Fibroblast of lung (primary cell): ENCODE data around the gene MRC2. TPM values are rescaled to one million over a fixed set of nuclear protein-coding genes. Genes with fewer than 3 reads are reported as not detected.

Experiments used
- DNase-seq, 2 donors: peaks; one replicate each; pipeline versions ENCODE4 v3.0.0 to v3.0.0-alpha.2; 2010; ENCODE audit warnings: low read depth in 2 of 2
- H2AFZ ChIP-seq: 2 replicates; pipeline ENCODE4 v1.5.1; 2012; ENCODE audit warnings: low read length, control low read depth, inconsistent platforms
- H3K27ac ChIP-seq: 2 replicates; pipeline ENCODE4 v1.5.1; 2011; ENCODE audit warnings: low read length, control low read depth; ENCODE audit not compliant: insufficient read depth
- H3K27me3 ChIP-seq: 2 replicates; pipeline ENCODE4 v1.5.1; 2011; ENCODE audit warnings: mild to moderate bottlenecking, low read length; ENCODE audit not compliant: control insufficient read depth, insufficient read depth
- H3K36me3 ChIP-seq: 2 replicates; pipeline ENCODE4 v1.5.1; 2011; ENCODE audit warnings: low read length; ENCODE audit not compliant: control insufficient read depth, insufficient read depth
- H3K4me1 ChIP-seq: 2 replicates; pipeline ENCODE4 v1.5.1; 2011; ENCODE audit warnings: low read length; ENCODE audit not compliant: control insufficient read depth, insufficient read depth; ENCODE audit errors: extremely low read depth
- H3K4me2 ChIP-seq: 2 replicates; pipeline ENCODE4 v1.5.1; 2011; ENCODE audit warnings: low read length, control low read depth; ENCODE audit not compliant: insufficient read depth; ENCODE audit errors: extremely low read depth
- H3K4me3 ChIP-seq, 4 experiments: fragments of 200-600 bp in 1 of 4; sonication (generic) in 1 of 4; replicated peaks in 1 of 4; 2 replicates each; pipeline ENCODE4 v1.5.1; 2011 to 2016; ENCODE audit warnings: low read length in 4 of 4, low read depth in 3 of 4, mild to moderate bottlenecking in 3 of 4, control low read depth in 2 of 4, inconsistent platforms in 1 of 4, mixed read lengths in 1 of 4; ENCODE audit not compliant: insufficient read depth in 1 of 4; ENCODE audit errors: control extremely low read depth in 1 of 4
- H3K79me2 ChIP-seq: 2 replicates; pipeline ENCODE4 v1.5.1; 2012; ENCODE audit warnings: mild to moderate bottlenecking, low read length, inconsistent platforms; ENCODE audit not compliant: control insufficient read depth, insufficient read depth
- H3K9ac ChIP-seq: 2 replicates; pipeline ENCODE4 v1.5.1; 2011; ENCODE audit warnings: mild to moderate bottlenecking, low read length, control low read depth; ENCODE audit not compliant: insufficient read depth
- H3K9me3 ChIP-seq: 2 replicates; pipeline ENCODE4 v1.5.1; 2012; ENCODE audit warnings: low read depth, low read length; ENCODE audit not compliant: control insufficient read depth, insufficient read depth
- H4K20me1 ChIP-seq: 2 replicates; pipeline ENCODE4 v1.5.1; 2011; ENCODE audit warnings: low read length; ENCODE audit not compliant: control insufficient read depth, insufficient read depth; ENCODE audit errors: extremely low read depth
- EZH2 ChIP-seq: IDR thresholded peaks from 2 replicates; pipeline ENCODE4 v1.5.1; 2012; ENCODE audit warnings: low read length, control low read depth, mild to moderate bottlenecking; ENCODE audit errors: missing control alignments
- polyA plus RNA-seq, 2 donors: library from polyadenylated mRNA; depleted of rRNA in 1 of 2; stranded (reverse) in 1 of 2; unstranded in 1 of 2; fragments of >200 nt; gene quantifications; 2 replicates each; pipeline ENCODE4 v1.2.1, GENCODE V29; 2011 to 2012; ENCODE audit warnings: missing spikeins in 1 of 2
- total RNA-seq: library from RNA; depleted of rRNA; stranded (reverse); fragments of >200 nt; gene quantifications from 2 replicates; pipeline ENCODE4 v1.2.1, GENCODE V29; 2014
- TF ChIP-seq, protein P1 (sequence below), 2 donors: IDR thresholded peaks in 1 of 2; conservative IDR thresholded peaks in 1 of 2; 1 replicate in 1 of 2; 2 replicates in 1 of 2; pipeline ENCODE4 v1.5.1; 2011 to 2012; ENCODE audit warnings: low read length in 2 of 2, control low read depth in 1 of 2, inconsistent platforms in 1 of 2, low read depth in 1 of 2, mild to moderate bottlenecking in 1 of 2

MRC2 gene
- total and polyA plus RNA-seq, 2 donors (not counting 1 experiment from before 2014, with no cell fraction given): 98.7 to 164 TPM

DNA sequence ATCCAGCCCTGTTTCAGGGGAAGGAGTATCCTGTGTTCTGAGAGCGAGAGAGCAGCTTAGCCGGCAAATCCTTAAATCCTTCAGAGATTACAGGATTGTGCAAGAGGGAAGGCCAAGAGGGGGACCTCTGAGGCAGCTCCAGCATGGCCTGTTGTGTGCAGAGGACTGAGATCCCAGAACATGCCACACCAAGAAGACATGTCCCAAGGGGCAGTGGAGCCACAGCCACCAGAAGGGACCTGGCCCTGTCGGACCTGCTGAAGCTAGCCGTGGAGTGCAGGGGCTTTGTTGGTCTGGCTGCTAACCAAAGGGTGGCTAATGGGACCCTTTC, 1.6 kb upstream of the MRC2 start:
- H3K4me2 ChIP-seq: no peak overlapping the region
- peaks cover 29% of the 10 kb centered on the region for H3K79me2 ChIP-seq
- peaks cover 18% of the 10 kb centered on the region for H3K4me1 ChIP-seq
- TF ChIP-seq, protein P1, sequence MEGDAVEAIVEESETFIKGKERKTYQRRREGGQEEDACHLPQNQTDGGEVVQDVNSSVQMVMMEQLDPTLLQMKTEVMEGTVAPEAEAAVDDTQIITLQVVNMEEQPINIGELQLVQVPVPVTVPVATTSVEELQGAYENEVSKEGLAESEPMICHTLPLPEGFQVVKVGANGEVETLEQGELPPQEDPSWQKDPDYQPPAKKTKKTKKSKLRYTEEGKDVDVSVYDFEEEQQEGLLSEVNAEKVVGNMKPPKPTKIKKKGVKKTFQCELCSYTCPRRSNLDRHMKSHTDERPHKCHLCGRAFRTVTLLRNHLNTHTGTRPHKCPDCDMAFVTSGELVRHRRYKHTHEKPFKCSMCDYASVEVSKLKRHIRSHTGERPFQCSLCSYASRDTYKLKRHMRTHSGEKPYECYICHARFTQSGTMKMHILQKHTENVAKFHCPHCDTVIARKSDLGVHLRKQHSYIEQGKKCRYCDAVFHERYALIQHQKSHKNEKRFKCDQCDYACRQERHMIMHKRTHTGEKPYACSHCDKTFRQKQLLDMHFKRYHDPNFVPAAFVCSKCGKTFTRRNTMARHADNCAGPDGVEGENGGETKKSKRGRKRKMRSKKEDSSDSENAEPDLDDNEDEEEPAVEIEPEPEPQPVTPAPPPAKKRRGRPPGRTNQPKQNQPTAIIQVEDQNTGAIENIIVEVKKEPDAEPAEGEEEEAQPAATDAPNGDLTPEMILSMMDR (conservative IDR thresholded peaks at IDR 0.05 in 1 of 2, IDR thresholded peaks at IDR 0.05 in 1 of 2; ENCODE audit: low read depth in 1 of 2, low read length in 2 of 2): no peak
- TF ChIP-seq EZH2: no peak
- DNase-seq: no peak
- H2AFZ ChIP-seq: no peak overlapping the region
- H4K20me1 ChIP-seq: no peaks in the 10 kb centered on the region
- no peak overlapping the region for H3K27ac ChIP-seq
- no peaks in the 10 kb centered on the region for H3K27me3 ChIP-seq
- H3K9me3 ChIP-seq: no peaks in the 10 kb centered on the region
- no peak overlapping the region for H3K4me3 ChIP-seq
- H3K36me3 ChIP-seq: peaks cover 2% of the 10 kb centered on the region
- H3K9ac ChIP-seq: no peak overlapping the region

DNA sequence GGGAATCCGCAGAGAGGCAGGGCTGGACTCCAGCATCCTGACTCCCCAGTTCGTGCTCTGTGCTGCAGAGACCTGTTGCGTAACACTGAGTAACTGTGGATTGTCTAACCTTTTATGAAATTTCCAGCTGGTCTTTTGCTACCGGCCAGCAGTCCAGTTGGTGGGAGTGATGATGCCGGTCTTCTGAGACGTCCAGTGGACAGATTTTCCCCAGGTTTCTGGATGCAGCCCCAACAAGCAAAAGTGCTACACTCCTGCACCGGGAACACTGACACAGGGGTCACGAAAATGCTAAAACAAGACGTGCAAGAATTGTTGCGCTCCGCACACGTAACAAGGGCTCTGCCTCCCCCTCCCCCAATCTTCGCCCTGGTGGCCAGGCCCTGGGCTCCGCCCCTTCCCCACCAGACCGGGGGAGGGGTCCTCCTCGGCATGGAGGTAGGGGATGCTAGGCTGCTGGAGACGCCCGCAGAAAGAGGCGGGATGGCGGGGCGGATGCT, 701 bp upstream of the MRC2 start:
- peak; percentile 82 to 93 for DNase-seq
- Histone ChIP-seq H3K9me3 (no peaks in the 10 kb centered on the region), H3K9ac (peak overlapping the region; percentile 92), H3K4me2 (peak overlapping the region; percentile 74), H4K20me1 (peaks cover 2% of the 10 kb centered on the region), H3K27me3 (no peaks in the 10 kb centered on the region), H3K36me3 (peaks cover 2% of the 10 kb centered on the region), H3K79me2 (peaks cover 39% of the 10 kb centered on the region), H3K4me3 (peak overlapping the region; percentile 51 to 86 (median 66)), H3K4me1 (peaks cover 24% of the 10 kb centered on the region), H3K27ac (peak overlapping the region; percentile 89), H2AFZ (no peak overlapping the region)
- TF ChIP-seq EZH2: no peak
- TF ChIP-seq, protein P1 (conservative IDR thresholded peaks at IDR 0.05 in 1 of 2, IDR thresholded peaks at IDR 0.05 in 1 of 2; ENCODE audit: low read depth in 1 of 2, low read length in 2 of 2): no peak

DNA sequence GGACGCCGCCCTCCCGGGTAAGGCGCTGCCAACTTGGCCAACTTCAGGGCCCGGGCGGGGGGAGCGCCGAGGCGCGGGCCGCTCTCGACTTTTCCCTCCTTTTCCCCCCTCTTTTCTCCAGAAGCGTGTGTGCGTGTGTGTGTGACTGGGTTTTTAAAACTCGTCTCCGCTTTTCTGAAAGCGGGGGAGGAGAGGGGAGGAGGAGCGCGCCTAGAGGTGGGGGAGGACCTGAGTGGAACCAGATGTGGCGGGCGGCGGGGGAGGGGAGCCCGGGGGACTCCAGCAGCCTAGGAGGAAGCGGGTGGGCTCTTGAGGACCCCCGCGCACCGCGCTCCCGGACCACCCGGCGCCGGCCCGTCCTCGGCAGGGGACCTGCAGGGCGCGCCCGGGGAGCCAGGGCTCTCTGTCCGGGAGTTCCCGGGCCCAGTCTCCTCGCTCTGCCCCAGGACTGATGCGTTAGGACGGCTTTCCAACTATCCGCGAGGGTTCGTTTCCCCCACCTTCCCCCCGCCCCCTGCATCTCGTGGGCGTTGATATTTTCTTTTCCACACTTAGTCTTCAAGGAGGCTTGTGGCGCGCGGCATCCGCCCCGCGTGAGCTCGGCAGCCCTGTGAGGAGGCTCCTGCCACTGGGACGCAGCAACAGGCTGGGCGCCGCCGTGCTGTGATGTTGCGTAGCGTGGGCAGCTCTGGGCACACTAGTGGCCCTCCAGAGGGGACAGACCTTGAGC, 599 bp downstream of the MRC2 start:
- peak overlapping the region; percentile 89 for H3K27ac ChIP-seq
- DNase-seq: peak; percentile 76 to 78
- no peaks in the 10 kb centered on the region for H3K9me3 ChIP-seq
- no peak for TF ChIP-seq EZH2
- H3K27me3 ChIP-seq: no peaks in the 10 kb centered on the region
- H3K4me1 ChIP-seq: peaks cover 30% of the 10 kb centered on the region
- peak overlapping the region; percentile 51 to 87 (median 74) for H3K4me3 ChIP-seq
- H4K20me1 ChIP-seq: peaks cover 2% of the 10 kb centered on the region
- peaks cover 5% of the 10 kb centered on the region for H3K36me3 ChIP-seq
- peak overlapping the region; percentile 92 for H3K9ac ChIP-seq
- no peak overlapping the region for H2AFZ ChIP-seq
- peak overlapping the region; percentile 64 for H3K4me2 ChIP-seq
- peaks cover 52% of the 10 kb centered on the region for H3K79me2 ChIP-seq
